HUDEP-2 (cell line): ENCODE data around the gene SLC23A3.

Experiments
- DNase-seq, 76 experiments: peaks; one replicate each; lab custom pipeline; 2025; ENCODE audit not compliant: unreplicated experiment in 76 of 76; lab: John Stamatoyannopoulos, UW

Gene SLC23A3

DNA sequence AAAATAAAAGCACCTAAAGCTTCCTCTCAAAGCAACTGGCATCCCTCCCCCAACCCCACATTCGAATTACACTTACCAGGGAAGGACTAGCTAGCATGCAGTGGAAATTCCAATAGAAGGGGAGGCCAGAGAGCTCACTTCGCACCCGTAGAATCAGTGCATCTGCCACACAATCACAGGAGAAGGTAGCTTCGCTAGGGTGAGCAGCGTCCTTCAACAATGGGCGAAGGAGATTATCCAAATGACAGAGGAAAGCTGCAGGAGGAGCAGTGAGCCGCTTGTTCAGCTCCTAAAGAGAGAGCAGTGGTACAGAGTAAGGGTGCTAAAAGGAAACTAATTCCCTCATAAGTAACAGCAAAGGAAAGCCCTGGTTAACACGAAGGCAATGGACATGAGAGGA lies 12.4 kb downstream of the SLC23A3 start:
- DNase-seq: no peak

DNA sequence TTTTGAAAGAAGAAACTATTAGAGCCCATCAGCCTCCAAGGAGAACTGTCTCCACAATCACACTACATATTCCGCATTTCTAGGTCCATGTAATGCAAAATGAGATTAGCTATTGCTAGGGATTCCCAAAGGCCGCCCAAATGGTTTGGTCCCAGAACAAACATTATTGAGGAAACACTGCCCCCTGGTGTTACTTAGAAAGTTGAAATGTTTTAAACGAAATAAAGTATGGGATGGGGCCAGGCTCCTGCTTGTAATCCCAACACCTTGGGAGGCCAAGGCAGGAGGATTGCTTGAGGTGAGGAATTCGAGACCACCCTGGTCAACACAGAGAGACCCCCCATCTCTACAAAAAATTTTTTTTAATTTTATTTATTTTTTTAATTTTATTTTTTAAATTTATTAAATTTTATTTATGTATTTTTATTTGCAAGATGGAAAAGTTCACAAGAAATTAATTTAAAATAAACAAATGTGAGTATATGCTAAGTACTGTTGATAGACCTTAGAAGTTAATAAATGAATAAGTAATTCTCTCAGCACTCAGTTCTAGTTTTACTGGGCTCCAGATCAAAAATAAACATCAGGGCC lies 14.7 kb downstream of the SLC23A3 start:
- peak in 43 of 76 experiments; percentile 3 to 75 (median 56) for DNase-seq

DNA sequence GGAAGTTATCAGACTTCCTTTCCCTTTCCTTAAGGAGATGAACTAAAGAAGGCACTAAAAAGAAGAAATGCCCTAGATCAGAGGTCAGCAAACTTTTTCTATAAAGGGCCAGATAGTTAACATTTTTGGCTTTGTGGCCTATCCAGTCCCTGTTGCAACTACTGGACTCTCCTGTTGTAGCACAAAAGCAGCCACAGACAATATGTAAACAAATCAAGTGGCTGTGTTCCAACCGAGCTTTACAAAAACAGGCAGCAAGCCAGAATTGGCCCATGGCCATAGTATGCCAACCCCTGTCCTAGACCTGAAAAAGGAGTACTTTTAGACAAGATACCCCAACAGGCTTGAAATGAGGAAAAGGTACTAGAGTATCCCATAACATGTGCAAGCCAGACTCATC lies 20.2 kb downstream of the SLC23A3 start:
- DNase-seq: peak in 4 of 76 experiments; percentile 3 to 24 (median 11)

DNA sequence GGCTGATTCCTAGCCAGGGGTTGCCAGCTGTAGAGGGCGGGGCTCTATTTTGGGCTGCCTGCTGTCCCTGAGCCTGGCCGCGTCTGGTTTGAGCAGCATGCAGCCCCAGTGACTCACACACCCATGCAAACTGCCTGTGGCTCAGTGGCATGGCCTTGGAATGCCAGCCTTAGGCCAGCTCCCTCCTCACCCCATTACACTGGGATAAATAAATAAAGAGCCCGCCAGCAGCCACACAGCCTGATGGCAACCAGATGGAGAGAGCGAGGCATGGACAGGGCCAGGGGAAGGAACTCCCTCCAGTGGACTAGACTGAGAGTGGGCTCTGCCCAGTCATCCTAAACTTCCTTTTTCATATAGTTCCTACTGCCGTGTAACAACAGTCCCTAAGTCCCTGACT lies 27.5 kb downstream of the SLC23A3 start:
- peak in 2 of 76 experiments; percentile 1 to 2 for DNase-seq

DNA sequence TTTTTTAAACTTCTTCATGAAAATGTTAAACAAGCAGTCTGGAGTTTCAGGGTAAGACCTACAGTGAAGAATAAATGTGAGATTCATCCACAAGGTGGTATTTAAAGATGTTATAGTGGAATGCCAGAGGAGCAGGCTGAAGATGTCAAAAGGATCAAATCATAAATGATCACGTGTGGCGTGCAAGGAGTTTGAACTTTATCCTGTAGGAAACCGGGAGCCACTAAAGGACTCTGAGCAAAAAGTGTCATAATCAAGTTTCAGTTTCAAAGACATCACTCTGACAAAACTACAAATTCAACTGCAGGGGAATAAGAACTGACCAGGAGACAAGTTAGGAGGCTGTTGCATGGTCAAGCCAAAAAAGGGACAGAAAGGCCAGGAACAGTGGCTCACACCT lies 29.1 kb downstream of the SLC23A3 start:
- no peak for DNase-seq

DNA sequence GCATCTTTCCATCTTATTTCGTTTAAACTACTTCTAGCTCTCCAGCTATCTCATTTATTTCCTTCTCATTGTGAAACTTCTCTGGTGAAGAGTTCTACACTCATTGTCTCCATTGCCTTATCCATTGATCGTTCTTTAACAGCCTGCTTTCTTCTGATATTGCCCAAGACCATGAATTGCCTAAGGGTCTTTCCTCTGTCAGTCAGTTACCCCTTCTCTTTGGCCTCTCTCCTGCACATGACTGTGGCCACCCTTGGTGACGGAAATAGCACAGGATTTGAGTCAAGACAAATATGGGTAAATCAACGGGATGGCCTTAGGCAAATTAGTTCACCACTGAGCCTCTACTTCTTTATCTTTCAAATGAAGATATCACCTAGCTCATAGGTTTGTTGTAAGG lies 35.9 kb downstream of the SLC23A3 start:
- no peak for DNase-seq

DNA sequence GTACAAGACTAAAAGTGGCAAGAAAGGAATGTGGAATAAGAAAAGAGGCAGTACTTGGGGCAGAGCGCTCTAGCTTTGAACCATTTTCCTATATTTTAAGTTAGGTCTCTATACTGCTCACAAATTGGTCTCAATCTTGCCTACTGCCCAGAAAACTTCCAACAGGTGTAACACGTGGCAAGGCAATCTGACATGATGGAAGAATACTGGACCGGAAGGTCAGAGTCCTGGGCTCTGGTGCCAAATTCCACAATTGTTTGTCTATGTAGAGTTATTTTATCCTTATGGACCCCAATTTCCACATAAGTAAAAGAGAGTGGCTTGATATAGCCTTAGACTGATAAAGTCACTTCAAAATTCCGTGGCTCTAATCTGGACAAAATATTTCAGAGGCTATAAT lies 38.1 kb downstream of the SLC23A3 start:
- no peak for DNase-seq

DNA sequence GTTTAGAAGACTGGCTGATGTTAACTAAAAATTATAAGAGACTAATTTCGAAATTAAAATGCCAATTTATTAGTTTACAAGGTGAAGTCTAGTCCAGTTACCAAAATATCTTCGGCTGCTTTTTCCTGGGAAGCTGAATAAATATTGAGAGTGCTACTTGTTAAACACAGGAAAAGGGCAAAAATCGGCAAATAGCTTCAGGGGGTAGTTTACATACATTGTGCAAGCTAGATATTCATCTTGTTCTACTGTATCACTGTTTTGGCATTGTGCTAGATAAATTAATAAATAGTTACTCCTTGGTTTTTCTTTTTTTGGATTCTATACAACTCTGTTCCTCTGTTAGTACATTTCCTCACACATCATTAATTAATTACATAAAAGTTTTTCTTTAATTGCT lies 38.5 kb downstream of the SLC23A3 start:
- DNase-seq: no peak

DNA sequence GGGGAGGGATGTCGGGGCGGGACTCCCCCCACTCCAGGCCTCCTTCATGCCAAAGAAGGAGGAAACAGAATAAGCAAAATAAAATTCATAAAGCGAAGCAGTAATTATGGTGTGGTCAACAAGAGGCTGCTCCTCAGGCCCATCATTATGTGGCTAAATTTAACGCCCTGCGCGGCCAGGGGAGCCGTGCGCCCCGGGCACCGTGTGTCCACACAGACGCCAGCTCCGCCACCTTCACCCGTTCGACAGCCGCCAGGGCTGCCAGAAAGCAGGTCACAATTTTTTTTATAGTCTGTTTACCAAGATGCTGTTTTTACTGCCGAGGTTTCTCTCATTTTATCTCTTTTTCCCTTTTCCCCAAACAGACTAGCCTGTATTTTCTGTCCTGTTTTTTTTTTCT lies 40.2 kb downstream of the SLC23A3 start:
- DNase-seq: no peak

DNA sequence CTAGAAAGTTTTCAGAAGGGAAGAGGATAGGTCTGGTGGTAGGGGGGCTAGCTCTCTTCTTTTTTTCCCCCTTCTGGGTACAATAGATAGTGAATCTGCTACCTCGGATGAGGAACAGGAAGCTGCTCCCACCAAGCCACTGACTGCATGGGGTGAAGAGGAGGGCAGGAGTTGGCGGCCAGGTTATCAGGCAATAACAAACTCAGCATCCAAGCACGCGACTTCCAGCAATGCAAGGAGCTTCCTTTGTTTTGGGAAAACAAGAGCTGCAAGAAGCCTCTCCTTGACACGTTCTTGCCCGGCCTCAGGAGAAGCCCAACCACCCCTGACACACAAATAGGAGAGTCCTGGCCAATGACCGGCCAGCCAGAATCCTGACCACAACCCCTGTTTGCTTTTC lies 41.4 kb downstream of the SLC23A3 start:
- no peak for DNase-seq

DNA sequence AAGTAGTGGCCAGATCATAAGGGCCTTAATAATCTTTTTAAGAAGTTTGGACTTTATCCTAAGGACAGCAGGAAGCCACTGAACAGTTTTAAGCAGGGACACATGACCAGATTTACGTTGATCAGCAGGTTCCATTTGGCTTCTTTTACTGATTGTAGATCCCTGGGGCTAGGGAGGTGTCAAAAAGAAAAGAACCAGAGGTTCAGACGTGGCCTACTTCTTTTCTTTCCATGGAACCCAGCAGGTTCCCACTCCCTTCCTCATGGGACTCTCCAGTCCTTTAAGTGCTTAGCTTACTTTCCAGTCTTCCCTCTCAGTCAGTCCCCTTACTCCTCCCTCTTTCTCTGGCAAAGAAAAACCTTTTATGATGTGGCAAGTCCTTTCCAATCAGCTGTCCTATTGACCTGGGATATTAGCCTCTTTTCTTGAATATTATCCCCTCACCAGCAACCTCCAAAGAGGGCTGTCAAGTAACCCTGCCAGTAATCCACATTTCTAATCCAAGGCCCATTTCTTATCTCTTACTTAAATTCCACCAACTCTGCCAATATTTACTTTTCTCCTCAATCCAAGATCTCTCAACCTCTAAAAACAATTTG lies 42.7 kb downstream of the SLC23A3 start:
- DNase-seq: no peak

DNA sequence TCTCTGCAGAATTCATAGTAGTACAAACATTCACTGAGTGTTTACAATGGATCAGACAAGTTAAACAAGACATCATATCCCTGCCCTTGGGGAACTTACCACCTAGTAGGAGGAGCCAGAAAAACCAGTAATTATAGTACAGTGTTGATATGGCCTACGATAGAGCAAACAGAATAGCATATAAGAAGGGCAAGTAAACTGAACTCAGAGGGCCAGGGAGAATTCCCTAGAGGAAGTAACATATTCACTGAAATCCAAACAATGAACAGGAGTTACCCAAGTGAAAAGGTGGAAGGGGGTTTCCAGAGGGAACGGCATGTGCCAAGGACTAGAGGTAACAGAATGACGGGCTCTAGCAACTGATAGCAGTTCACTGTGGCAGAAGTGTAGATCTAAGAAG lies 43.3 kb downstream of the SLC23A3 start:
- no peak for DNase-seq

DNA sequence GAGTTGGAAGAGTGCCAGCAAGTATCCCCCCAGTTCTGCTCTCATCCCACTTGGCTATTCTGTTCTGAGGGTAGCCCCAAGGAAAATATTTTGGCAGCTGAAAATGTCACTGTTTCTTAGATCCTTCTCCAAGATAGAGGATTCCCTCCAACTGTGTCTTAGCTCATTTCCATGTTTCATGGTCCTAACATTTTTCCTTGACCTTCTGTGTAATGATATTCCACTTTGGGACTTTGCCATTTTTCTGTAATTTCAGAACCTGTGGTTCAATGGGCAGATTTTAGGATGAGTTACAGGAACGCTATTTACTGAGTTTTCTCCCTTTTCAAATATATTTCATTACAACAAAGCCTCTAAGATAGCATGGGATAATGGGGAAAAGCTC lies 44.0 kb downstream of the SLC23A3 start:
- DNase-seq: no peak

DNA sequence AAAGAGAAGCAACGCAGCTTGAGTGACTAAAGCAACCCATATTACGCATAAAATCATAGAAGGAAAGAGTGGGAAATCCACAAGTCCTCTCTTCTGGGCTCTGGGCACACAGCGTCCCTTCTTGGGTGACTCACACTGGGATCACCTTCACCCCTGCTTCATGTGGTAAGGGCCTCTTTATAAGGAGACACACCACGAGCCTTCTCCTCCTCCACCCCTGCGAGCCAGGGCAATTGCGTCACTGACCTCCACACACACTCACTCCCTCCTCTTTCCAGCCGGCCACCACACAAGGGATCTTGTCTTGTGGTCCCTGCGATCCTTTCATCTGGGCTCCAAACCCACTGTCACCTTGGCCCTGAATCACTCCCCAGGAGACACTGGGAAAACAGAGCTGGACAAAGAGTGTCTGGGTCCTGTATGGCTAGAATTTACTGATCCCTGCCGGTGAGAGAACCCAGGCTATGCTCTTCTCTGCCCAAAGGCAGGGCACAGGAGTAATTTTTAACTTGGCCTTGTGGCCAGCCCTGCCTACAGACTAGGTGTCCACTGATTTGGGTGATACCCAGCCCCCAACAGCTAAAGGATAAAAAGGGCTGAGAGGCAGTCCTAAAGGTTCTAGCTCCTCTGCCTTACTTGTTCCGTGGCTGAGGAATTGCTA lies 44.5 kb downstream of the SLC23A3 start:
- peak in 34 of 76 experiments; percentile 3 to 78 (median 32) for DNase-seq

DNA sequence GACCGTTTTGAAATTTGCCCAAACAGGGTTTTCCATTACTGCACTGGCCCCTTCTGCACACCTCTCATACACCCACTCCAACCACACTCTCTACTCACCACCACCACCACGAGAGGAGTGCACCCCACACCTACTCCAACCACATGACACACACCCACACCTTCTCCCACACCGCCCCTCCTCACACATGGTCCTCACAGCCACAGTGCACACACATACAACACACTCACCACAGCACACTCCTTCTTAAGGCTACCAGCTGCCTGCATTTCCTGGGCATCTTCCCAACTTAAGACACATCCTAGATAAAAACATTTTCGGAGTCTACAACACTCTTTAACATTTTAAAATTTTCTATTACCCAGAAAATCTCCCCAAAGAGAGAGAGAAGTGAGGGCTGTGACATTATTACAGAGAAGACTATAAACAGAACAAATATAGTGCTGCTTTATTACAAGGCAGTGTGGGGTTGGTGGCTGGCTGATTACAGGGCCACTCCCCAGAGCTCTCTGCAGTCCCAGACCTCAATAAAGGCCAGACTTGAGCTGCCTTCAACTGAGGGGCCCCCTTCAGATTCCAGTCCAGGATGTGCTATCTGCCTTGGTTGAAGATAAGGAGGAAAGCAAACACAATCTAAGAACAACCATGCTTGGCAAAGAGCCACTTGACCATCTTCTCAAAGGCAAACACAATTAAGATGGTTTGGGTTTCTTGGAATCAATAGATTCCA lies 45.3 kb downstream of the SLC23A3 start:
- peak in 71 of 76 experiments; percentile 3 to 89 (median 53) for DNase-seq

DNA sequence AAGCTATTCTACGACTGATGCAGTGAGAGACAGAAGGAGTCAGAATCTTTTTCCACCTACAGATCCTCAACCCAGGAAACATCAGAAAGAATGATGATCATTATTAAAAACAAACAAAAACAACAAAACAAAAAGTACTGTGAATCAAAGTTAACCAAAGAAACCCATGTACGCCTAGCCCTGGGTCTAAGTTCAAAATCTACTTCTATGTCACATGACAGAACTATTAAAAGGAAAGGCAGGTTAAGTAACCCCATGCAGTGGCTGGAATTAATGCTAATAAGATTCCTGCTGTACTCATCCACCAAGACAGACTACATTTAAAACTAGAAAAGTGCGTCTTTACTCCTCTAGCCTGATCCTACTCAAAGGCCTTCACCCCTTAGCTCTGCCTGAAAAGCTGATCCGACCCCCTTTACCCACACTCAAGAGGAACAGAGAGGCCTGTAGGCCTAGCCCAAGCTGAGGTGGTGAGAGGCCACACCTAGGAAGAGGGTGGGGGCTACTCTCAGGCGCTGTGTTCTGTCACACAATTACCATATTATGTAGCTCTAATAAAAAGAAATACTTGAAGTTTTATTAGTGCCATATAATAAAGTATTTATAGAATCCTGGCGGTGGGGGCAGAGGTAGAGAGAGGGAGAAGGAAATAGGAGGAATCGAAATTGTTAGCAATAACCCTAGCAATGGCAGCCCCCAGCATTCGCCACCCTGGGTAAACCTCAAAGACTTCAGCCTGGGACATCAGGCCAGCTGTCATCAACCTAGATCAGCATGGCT lies 46.3 kb downstream of the SLC23A3 start:
- DNase-seq: no peak

DNA sequence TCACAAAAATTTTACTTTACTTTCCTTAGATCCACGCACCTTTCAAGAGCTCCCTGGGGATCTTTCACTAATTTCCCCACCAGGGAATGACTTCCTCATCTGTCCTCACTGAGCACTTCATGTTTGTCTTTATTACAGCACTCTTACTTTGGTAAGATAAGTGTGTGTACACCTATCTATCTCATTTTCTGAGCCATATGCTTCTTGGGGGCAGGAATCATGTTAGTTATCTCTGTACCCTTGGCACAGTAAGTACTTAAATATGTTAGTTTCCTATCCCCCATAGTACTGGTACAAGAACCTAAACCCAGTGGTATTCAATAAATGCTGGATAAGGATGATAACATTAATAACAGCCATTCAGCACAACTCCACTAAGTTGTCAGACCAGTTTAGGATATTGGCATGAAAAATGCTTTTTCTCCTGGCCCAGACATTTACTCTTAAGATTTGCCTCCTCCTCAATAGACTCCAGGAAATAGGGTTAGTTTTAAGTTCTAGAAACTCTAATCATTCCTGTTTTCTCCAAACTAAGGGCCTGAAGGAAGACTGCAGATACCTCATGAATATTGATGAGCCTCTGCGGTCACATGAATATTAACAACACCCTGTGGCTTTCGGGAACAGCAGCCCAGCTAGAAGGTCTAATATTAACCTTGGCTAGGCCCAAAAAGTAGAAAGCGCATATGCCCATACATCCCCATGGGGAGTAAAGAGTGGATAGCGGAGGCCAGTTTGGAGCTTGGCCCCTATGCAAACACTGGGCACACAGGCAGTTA lies 47.4 kb downstream of the SLC23A3 start:
- peak in 3 of 76 experiments; percentile 4 to 7 (median 5) for DNase-seq

DNA sequence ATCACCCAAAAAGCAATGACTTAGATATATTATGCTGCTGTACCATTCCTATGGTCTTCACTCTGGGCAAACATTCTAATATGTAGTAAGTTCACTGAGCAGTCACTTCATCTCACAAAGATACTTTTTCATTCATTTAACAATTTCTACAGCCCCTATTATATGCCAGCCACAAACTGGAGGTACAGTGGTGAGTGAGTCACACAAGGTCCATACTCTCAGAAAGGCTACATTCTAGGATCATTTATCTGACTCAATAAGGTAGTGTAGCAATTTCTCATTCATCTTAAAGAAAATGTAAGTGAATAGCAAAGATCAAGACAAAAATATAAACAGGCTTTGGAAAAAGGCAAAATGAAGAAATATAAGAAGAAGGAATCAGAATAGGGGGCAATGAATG lies 49.7 kb downstream of the SLC23A3 start:
- DNase-seq: no peak

DNA sequence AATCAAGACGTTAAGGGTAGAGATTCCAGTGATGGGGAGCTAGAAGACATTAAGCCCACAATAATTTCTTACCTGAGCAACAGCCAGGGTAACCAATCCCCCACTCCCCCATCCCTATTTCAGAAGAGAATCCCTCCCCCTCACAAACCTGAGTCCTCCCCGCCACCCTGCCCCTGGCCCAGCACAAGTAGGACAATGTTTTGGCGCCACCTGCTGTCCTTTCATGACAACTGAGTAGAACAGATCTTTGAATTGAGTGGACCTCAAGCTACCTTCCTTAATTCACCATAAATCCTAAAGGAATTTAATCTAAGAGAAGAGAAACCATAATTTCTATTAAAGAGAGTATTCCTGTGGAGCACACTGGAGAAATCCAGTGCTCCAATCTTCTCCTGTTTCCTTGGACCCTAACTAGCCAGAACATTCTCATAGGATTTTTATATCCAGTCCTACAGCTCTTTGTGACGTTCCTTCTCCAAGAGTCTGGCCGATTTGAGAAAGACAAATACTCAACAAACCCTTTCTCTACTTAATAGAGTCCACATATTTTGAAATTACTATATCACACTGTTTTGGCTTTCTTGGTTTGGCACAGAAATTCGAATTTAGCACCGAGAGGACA lies 50.3 kb downstream of the SLC23A3 start:
- DNase-seq: peak in 38 of 76 experiments; percentile 4 to 53 (median 24)

DNA sequence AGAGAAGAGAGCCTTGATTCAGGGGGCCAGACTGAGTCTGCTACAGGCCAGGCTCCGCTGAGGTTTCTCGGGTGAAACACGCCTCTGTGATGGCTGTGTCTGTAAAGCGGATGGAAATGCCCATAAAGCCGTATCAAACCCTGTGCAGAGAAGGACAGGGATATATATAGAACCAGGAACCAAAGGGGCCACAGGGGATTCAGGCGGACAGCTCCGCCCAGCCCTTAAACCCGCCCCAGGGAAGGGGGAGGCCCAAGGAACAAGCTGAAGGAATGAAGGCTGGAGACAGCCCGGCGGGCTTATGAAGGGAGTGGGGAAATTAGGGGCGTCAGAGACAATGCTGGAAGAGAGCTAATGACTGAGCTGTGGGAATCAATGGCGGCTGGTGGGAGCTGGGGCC lies 51.3 kb downstream of the SLC23A3 start:
- no peak for DNase-seq
